B cell (primary cell): ENCODE data around the gene NOL9.

Experiments used
- CTCF ChIP-seq: fragments of 200-600 bp; IDR thresholded peaks from one replicate; pipeline ENCODE4 v1.8.0; 2022; ENCODE audit warnings: antibody characterized with exemption, mild to moderate bottlenecking
- EZH2 ChIP-seq: IDR thresholded peaks from 2 replicates; pipeline ENCODE4 v1.6.1; 2012; ENCODE audit warnings: borderline replicate concordance, low read depth, mild to moderate bottlenecking, moderate library complexity, low read length; ENCODE audit not compliant: insufficient read depth, poor library complexity, severe bottlenecking

GRCh38 chr1:6528492-6528891, 25.8 kb downstream of the NOL9 start:
- no peak for TF ChIP-seq CTCF
- no peak for TF ChIP-seq EZH2
